Putamen (tissue), 1 donor: ENCODE results near the gene CISTR.

Experiments
- DNase-seq: peaks from one replicate; pipeline ENCODE4 v3.0.0-alpha.2; 2016; ENCODE audit warnings: low spot score

CISTR gene

DNA sequence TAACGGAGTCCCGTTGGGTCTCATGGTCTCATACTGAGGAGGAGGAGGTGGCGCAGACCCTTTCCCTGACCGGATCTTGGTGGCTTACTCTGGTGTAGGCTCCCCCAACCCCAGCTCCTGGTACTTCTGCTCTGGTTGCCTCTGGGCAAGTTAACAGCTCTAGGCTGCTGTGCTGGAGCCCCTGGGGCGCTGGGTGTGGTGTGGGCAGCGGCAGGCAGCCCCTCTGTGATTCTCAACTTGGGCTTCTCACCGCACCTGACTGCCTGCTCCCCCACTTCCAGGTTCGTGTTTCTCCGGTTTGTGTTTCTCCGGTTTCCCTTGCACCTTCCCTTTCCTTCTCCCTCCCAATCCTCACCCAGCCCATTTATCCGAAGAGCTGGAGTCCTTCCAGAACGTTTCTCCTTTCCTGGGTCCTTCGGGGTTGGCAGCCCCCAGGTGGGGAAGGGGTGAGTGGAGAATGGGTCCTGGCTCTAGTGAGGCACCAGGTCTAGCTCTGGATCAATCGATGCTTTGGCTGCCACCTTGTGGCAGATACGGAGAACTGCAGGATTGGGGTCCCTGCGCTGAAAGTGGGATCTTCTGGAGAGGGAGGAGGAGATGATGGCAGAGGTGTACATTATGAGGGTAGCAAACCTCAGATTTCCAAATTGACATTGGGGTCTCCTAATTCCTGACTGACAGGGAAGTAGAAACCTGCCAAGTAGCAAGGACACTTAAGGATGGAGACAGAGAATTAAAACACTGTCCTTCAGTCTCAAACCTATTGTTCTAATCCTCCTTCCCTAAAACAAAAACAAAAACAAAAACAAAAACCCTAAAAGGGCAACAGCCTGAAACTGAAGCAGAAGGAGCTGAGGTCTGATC, 8.3 kb downstream of the CISTR start:
- DNase-seq, result no peak

DNA sequence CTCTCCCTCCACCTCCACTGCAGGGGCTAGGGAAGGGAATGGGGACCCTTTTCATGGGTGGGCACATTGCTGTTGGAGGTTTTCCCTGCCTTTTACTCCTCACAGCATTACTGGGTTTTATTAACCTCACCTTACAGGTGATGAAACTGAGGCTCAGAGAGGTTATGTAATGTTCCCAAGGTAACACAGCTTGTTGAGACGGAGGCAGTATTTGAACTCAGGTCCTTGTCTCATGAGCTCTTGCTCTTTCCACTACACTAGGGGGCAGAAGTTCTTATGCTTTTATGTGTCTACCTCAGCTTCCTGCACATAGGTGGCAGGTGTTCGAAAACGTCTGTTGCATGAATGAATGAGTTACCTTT, 11.7 kb downstream of the CISTR start:
- DNase-seq, result no peak

GRCh38 chr12:53739214-53740129, 12.3 kb downstream of the CISTR start:
- DNase-seq, result no peak

DNA sequence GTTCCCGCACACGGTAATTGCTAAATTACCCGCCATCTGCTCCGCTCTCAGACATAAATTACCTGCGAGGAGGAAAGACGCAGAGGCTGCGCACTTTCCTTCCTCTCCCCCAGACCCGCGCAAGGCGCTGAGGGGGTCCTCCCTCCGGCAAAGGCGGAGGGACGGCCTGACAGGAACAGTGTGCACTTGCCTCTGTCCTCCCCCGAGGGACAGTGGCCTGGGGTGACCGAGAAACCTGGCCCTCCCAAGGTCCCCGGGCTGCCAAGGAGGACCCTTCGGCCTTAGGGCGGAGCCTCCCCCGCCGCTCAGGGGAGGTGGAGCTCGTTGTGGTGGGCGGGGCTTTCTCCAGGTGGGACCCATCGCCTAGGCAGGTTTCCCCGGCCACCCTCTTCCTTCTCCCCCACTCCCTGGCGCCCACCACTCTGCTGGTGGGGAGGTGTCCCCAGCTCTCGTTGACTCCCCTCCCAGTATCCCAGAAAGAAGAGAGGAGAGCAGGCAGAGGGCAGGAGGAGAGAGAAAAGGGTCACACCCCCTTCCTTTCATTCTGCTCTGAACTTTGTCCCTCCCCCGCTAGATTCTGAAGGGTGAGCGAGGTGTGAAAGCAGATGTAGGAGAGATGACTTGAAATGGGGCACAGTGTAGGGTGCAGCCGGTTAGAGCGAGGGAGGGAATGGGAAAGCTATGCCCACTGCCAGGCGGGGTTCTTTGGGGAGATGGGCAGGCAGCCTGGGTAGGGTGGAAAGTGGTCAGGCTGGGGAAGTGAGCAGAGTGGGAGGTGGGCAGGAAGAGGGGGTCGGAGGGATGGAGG, 13.2 kb downstream of the CISTR start:
- no peak for DNase-seq

- DNase-seq, result no peak
Measured at GRCh38 chr12:53737951-53738405, 13.8 kb downstream of the CISTR start.

DNA sequence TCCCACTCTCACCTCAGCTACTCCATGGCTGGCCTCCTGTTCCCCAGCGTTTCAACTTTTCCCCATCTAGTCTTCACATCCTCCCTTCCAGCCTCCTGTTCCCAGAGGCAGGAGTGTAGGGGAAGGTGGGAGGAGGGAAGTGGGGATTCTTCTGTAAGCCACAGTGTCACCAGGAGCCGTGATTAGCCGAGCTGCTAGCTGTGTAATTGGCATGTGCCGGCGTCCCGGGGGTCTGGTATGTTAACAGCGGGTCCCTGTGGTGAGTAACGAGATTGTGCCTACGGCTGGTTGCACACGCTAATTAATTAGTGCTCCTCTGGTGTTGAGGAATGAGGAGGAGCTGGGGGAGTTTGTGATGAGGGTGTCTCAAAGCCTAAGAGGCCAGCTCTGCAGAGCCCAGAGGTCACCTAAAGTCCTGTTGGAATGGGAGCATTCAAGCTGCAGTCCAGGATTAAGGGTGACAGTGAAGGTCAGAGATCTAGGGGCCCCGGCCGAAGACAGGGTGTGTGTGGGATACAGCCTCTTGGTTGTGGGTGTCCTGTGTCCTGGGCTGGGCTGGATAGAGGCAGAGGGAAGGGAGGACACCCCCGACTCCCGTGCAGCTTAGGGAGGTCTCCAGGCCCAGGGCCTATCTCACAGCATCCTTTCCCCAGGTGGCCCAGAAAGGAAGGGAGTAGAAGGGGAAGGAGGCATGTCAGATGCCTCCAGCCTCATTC, 14.5 kb downstream of the CISTR start:
- no peak for DNase-seq

GRCh38 chr12:53736592-53736991, 15.2 kb downstream of the CISTR start:
- peak; percentile 76 for DNase-seq

DNA sequence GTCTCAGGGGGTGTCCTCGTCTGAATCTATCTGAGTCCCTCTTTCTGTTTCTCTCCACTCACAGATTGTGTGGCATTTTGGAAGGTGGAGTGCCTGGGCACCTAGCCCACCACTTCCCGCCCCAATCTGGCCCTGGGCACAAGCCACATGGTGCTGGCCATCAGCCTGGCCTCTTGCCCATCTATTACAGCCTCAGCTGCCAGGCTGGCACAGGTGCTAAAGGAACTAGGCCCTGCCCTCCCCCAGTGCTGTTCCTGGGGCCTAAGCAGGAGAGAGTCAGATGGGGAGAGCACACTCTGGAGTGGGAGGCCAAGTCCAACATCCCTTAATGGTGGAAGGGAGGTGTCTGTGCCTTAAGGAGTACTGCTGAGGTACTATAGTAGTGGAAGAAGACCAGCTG, 16.2 kb downstream of the CISTR start:
- DNase-seq, result no peak

DNA sequence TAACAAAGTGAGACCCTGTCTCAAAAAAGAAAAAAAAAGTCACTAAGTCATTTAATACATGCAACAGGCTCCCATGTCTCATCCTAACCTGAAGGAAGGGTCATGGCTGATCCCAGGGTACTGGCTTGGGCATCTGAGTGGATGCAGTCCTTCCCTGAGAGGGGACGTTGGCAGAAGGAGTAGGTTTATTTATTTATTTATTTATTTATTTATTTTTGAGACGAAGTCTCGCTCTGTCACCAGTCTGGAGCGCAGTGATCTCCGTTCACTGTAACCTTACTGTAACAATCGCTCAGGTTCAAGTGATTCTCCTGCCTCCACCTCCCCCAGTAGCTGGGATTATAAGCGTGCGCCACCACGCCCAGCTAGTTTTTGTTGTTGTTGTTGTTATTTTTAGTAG, 17.4 kb downstream of the CISTR start:
- DNase-seq, result no peak

DNA sequence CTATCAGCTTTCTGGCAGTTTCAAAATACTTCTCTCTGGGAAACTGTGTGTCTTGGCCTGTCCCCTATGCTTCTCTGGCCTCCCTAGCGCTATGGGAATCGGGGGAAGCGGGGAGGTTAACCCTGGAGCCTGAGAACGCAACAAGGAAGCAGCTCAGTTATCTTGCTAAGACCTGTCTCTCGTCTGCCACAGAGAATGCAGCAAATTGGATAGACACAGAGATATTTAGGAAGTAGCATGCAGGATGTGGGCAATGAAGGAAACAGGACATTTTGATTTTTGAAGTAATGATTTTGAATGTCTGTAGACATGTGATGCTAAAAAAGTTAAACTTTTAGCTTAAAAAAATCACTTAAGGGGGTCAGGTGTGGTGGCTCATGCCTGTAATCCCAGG, 18.0 kb downstream of the CISTR start:
- no peak for DNase-seq

DNA sequence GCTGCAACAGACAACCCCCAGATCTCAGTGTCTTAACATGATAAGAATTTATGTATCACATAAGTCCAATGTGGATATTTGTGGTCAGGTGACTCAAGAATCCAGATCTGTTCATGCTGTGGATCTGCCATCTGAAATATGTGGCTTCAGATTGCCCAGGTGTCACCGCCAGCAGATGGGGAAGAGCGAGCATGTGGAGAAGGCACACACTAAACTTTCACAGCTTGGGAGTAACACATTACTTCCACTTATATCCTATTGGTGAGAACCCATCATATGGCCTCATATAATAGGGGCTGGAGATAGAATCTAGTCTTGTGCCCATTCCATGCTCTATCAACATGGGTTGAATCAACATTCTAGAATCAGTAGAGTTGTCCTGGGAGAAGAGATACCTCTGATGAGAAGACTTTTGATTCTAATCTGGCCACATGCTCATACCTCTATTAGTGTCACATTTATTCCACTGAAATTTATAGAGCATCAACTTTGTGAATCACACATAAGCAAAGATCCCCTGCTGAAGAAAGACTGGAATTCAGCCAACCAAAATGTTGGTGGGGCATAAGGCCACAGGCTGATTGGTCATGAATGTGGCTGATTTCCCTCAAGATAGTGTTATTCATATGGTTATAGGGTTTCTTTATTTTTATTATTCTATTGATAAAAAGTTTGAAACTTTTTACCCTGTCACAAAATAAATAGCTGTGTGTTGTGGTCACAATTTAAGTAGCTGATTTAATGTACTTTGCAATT, 18.6 kb downstream of the CISTR start:
- no peak for DNase-seq

GRCh38 chr12:53729644-53730043, 22.1 kb downstream of the CISTR start:
- DNase-seq, result no peak

GRCh38 chr12:53728206-53728605, 23.6 kb downstream of the CISTR start:
- no peak for DNase-seq

DNA sequence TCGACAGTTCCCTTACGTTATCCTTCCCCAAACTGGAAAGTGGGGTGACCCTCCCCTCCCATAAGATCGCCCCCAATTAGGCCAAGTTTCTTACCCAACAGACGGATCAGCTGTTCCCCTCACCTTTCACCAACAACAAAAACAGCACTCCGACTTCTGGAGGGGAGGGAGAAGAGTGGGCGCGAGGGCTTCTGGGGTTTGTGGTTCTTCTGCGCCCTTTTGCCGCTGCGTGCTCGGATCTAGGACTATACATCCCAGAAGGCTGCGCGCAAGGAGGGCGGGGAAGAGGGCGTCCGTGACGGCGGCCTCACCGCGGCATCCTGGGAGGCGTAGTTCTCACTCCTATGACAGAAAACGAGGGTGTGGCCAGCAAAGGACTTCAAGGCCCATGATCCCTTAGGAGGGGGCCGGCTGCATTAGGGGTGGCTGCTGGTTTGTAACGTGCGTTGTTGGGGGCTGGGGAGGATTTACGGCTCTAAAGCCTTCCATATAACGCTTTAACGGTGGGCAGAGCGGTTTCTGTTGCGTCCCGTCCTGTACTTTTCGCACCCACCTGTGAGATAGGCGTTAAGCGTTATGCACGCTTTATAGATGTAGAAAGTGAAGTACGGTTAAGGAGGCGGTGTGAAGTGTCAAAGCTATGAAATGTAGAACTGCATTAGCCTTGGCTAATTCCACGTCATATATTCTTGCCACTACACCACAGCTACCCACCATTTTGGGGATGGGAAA, 24.3 kb downstream of the CISTR start, which contains the start of gene CALCOCO1:
Gene CALCOCO1 (minus strand): TSS at position 143 of the 732 bp plus-strand sequence. CDS start 2,210 bp downstream, outside the sequence.
- peak; percentile 99 for DNase-seq

- DNase-seq, result no peak
Measured at GRCh38 chr12:53726946-53727309, 24.9 kb downstream of the CISTR start.

GRCh38 chr12:53726341-53726740, 25.4 kb downstream of the CISTR start:
- no peak for DNase-seq

DNA sequence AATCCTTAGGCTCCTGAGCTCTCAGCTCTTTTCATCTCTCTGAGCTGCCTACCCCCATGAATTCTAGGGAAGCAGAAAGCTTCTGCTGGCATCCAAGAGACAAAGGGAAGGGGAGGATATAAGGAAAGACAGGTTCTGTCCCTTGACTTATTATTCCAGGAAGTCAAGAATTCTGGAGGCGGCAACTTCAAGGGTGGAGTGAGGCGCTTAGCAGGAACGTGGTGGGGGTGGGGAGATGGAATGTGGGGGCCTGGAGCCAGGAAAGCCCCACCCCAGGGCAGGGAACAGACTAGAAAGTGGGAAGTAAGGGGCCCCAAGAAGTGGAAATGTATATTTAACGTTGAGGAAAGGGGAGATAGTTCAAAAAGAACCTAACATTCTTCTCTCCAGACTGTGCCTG, 26.0 kb downstream of the CISTR start:
- DNase-seq, result no peak

DNA sequence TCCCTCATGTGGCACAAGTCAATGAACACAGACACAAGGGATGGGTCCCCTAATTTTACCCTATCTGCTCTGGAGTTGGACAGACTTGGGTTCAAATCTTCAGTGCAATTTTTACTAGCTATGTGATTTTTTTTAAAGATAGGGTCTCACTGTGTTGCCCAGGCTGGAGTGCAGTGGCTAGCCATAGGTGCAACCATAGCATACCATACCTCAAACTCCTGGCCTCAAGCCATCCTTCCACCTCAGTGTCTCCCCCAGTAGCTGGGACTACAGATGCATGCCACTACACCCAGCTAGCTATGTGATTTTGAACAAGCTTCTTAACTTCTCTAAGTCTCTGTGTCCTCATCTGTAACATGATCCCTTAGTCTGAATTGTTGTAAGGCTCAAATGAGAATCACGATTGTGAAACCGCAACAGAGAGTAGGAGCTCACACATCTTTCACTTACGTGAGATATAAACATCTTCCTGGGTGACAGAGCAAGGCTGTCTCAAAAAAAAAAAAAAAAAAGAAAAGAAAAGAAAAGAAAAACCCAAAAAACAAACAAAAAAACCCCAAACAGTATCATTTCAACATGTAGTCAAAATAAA, 29.2 kb downstream of the CISTR start:
- DNase-seq, result no peak

- DNase-seq, result no peak
Measured at GRCh38 chr12:53720946-53721345, 30.8 kb downstream of the CISTR start.

GRCh38 chr12:53719649-53720048, 32.1 kb downstream of the CISTR start:
- DNase-seq, result no peak
